Transverse colon (tissue), 4 donors: Measurements from ENCODE around the gene GON4L.

ENCODE experiments used
- CTCF ChIP-seq, 5 experiments: fragments of 200-600 bp in 3 of 5; fragments of 450-650 bp in 2 of 5; sonication (generic) in 3 of 5; IDR thresholded peaks; 1 replicate in 2 of 5; 2 replicates in 3 of 5; pipeline ENCODE4 v1.5.1; 2016 to 2017; ENCODE audit warnings: antibody characterized with exemption in 5 of 5, inconsistent platforms in 3 of 5, mild to moderate bottlenecking in 2 of 5, moderate library complexity in 1 of 5
- POLR2A ChIP-seq: fragments of 450-650 bp; IDR thresholded peaks from one replicate; pipeline ENCODE4 v1.6.1; 2016; ENCODE audit warnings: antibody characterized with exemption, mild to moderate bottlenecking, moderate library complexity
- POLR2AphosphoS5 ChIP-seq, 3 donors: sonication (generic); formaldehyde crosslinking; IDR thresholded peaks; one replicate each; pipeline ENCODE4 v1.6.1; 2016; ENCODE audit warnings: antibody characterized with exemption in 3 of 3

GRCh38 chr1:155860970-155861510 is 4.0 kb upstream of the GON4L start:
- TF ChIP-seq CTCF (IDR thresholded peaks at IDR 0.05) (no peak), POLR2AphosphoS5 (IDR thresholded peaks at IDR 0.05) (no peak), POLR2A (no peak)
